Heart left ventricle (tissue), 16 donors: ENCODE data around the gene IL6ST. TPM values are rescaled to one million over a fixed set of nuclear protein-coding genes. Genes with fewer than 3 reads are reported as not detected.

Experiments used
- ATAC-seq, 4 donors: fragments of 200-7000 bp; cut with Tn5 transposase; one replicate each; pipeline ENCODE4 v1.9.1; 2020 to 2022; ENCODE audit warnings: moderate library complexity in 4 of 4, mild to moderate bottlenecking in 3 of 4, moderate number of reproducible peaks in 1 of 4
- DNase-seq, 5 donors: peaks; one replicate each; pipeline ENCODE4 v3.0.0-alpha.2; 2020
- H3K27ac ChIP-seq, 12 donors: fragments of 200-600 bp; sonication (generic) in 4 of 12; one replicate each; pipeline versions ENCODE4 v1.5.0 to v1.8.0; 2016 to 2022; ENCODE audit warnings: mild to moderate bottlenecking in 2 of 12
- H3K27me3 ChIP-seq, 9 donors: fragments of 200-600 bp; sonication (generic) in 2 of 9; one replicate each; pipeline versions ENCODE4 v1.5.1 to v1.8.0; 2016 to 2022; ENCODE audit warnings: mild to moderate bottlenecking in 3 of 9
- H3K36me3 ChIP-seq, 9 donors: fragments of 200-600 bp; sonication (generic) in 2 of 9; one replicate each; pipeline versions ENCODE4 v1.5.0 to v1.8.0; 2018 to 2022; ENCODE audit warnings: mild to moderate bottlenecking in 2 of 9
- H3K4me1 ChIP-seq, 12 donors: fragments of 200-600 bp; sonication (generic) in 4 of 12; one replicate each; pipeline versions ENCODE4 v1.5.0 to v1.8.0; 2016 to 2022; ENCODE audit warnings: mild to moderate bottlenecking in 3 of 12
- H3K4me3 ChIP-seq, 12 donors: fragments of 200-600 bp; sonication (generic) in 4 of 12; one replicate each; pipeline versions ENCODE4 v1.5.0 to v1.8.0; 2017 to 2022; ENCODE audit warnings: mild to moderate bottlenecking in 9 of 12, moderate library complexity in 4 of 12
- H3K9me3 ChIP-seq, 12 donors: fragments of 200-600 bp; sonication (generic) in 4 of 12; one replicate each; pipeline versions ENCODE4 v1.5.0 to v1.8.0; 2016 to 2022; ENCODE audit warnings: mild to moderate bottlenecking in 1 of 12
- POLR2A ChIP-seq, 2 donors: fragments of 450-650 bp; IDR thresholded peaks; one replicate each; pipeline ENCODE4 v1.6.1; 2017; ENCODE audit warnings: antibody characterized with exemption in 2 of 2, mild to moderate bottlenecking in 2 of 2, moderate library complexity in 2 of 2
- WGBS, 4 donors: extraction: QIAGEN DNeasy Blood & Tissue Kit in 2 of 4; methylation state at CpG; one replicate each; pipeline versions ENCODE4 v1.1.5 to v1.1.7; 2013 to 2018; 5-methylcytosine and 5-hydroxymethylcytosine counted together
- intact Hi-C, 10 donors: fragments of 100-400 bp; cut with DNase I; formaldehyde crosslinking; loops; one replicate each; pipeline versions ENCODE4 v1.11.1 to v1.14.2; 2022
- polyA plus RNA-seq, 2 donors: library from polyadenylated mRNA; stranded (reverse); fragments of 200-250 nt; gene quantifications; one replicate each; pipeline ENCODE4 v1.2.3, GENCODE V29; 2013
- total RNA-seq, 9 donors: library from RNA; depleted of rRNA in 2 of 9; stranded (reverse); fragments of >200 nt in 2 of 9; fragmentation: NEBNext Ultra II Directional in 3 of 9; extraction: Animal tissue kit (Norgen Biotek cat#: 25700) in 3 of 9; gene quantifications; one replicate each; pipeline versions ENCODE4 v1.1.0 to v1.2.4, GENCODE V29; 2016 to 2023
- TF ChIP-seq, protein P1 (sequence below), 12 donors: fragments of 200-600 bp; sonication (generic) in 4 of 12; IDR thresholded peaks; one replicate each; pipeline versions ENCODE4 v1.5.0 to v1.8.0; 2018 to 2022; ENCODE audit warnings: antibody characterized with exemption in 12 of 12, mild to moderate bottlenecking in 5 of 12
- donor health status: ischemic (EF 13 %, LVEDD 7.1; RV severe dilation, severe dysfunction).
- donor health status: healthy with polysubstance abuse.
- donor health status: DM: no; HTN: yes; CAD: no.
- donor health status: DM: no; HTN: no; CAD: no.
- donor health status: ischemic (EF 25% LVEDD 6.9; RV normal size, moderate dysfunction).
- donor health status: ischemic (EF 25% LVEDD 5.7; RV mildly dilated, moderate dysfunction).
- donor health status: healthy.
- donor health status: DM: yes; HTN: yes; CAD: no.
- donor health status: ischemic (EF 35%, LVEDD 5.7; RV mildly dilated, moderate dysfunction).
- donor health status: nonischemic (EF 11% LVEDD 7.7; RV severe dilation, severe dysfunction).
- donor health status: DM: yes; HTN: yes; CAD: no.
- donor health status: PGD.
- donor health status: ischemic (EF 29% LVEDD 5.4; RV normal size, mild dysfunction).
- donor health status: nonischemic (EF 23%, LVEDD 6.1; RV moderate dilation, normal function).

The IL6ST gene
- total and polyA plus RNA-seq, 11 donors, result 24.6 to 239 (median 152) TPM

DNA sequence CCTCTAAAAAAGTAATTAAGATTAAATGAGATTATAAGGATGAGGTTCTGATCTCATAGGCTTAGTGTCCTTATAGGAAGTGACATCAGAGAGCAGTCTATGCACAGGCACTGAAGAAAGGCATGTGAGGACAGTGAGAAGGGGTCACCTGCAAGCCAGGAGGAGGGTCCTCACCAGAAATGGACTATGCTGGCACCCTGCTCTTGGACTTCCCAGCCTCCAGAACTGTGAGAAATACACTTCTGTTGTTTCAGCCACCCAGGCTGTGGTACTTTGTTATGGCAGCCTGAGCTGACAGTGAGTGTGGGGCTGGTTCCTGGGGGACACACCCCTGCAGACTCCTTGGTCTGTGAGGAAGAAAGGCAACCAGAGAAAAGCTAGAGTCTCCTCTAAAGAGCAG, 34.7 kb upstream of the IL6ST start:
- TF ChIP-seq, protein P1, sequence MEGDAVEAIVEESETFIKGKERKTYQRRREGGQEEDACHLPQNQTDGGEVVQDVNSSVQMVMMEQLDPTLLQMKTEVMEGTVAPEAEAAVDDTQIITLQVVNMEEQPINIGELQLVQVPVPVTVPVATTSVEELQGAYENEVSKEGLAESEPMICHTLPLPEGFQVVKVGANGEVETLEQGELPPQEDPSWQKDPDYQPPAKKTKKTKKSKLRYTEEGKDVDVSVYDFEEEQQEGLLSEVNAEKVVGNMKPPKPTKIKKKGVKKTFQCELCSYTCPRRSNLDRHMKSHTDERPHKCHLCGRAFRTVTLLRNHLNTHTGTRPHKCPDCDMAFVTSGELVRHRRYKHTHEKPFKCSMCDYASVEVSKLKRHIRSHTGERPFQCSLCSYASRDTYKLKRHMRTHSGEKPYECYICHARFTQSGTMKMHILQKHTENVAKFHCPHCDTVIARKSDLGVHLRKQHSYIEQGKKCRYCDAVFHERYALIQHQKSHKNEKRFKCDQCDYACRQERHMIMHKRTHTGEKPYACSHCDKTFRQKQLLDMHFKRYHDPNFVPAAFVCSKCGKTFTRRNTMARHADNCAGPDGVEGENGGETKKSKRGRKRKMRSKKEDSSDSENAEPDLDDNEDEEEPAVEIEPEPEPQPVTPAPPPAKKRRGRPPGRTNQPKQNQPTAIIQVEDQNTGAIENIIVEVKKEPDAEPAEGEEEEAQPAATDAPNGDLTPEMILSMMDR (IDR thresholded peaks at IDR 0.05), result no peak
- no peak for TF ChIP-seq POLR2A (IDR thresholded peaks at IDR 0.05)
- ATAC-seq (no peak), DNase-seq (no peak)
- no peaks in the 10 kb centered on the region for H3K27me3 ChIP-seq
- peaks cover 0 to 4% (median 0%) of the 10 kb centered on the region in 12 donors for H3K4me1 ChIP-seq
- intact Hi-C loops, result no loop called here
- no peaks in the 10 kb centered on the region for H3K9me3 ChIP-seq
- no peaks in the 10 kb centered on the region for H3K36me3 ChIP-seq
- no peak overlapping the region for H3K27ac ChIP-seq
- H3K4me3 ChIP-seq, result no peak overlapping the region

GRCh38 chr5:56028708-56029107, 33.9 kb upstream of the IL6ST start:
- intact Hi-C loops, result no loop called here
- TF ChIP-seq, protein P1 (IDR thresholded peaks at IDR 0.05), result no peak
- no peak for TF ChIP-seq POLR2A (IDR thresholded peaks at IDR 0.05)
- H3K36me3 ChIP-seq, result no peaks in the 10 kb centered on the region
- peaks cover 0 to 4% (median 0%) of the 10 kb centered on the region in 12 donors for H3K4me1 ChIP-seq
- H3K27ac ChIP-seq, result no peak overlapping the region
- H3K9me3 ChIP-seq, result no peaks in the 10 kb centered on the region
- ATAC-seq (no peak), DNase-seq (no peak)
- no peak overlapping the region for H3K4me3 ChIP-seq
- H3K27me3 ChIP-seq, result no peaks in the 10 kb centered on the region
- 96 to 98% (median 96%) methylated on average over 6 of the region's 6 CpGs for WGBS, 4 donors

DNA sequence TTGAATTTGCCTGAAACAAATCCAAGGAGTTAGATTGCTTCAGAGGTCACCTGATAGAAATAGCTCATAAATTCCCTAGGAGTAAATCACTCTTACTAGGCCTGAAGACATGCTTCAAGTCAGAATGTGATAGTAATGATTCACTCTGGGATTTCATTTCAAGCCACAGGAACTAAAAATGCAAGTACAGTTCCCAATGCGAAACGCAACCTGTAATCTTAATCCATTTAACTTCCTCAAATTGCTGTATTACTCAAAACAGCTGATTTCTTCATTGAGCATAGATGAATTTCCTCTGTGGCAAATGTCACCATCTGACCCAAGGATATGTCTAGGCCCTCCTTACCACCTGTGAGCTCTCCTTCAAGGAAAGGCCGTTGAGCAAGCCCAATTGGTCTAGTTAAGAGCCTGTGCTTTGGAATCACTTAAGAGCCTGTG, 32.1 kb upstream of the IL6ST start:
- Histone ChIP-seq H3K9me3 (no peaks in the 10 kb centered on the region), H3K27me3 (no peaks in the 10 kb centered on the region), H3K4me1 (peaks cover 0 to 4% (median 0%) of the 10 kb centered on the region in 12 donors), H3K4me3 (no peak overlapping the region), H3K27ac (peak overlapping the region in 1 of 12 donors; percentile 28), H3K36me3 (no peaks in the 10 kb centered on the region)
- no peak for DNase-seq
- 37 to 77% (median 67%) methylated on average over 3 of the region's 3 CpGs for WGBS, 4 donors
- TF ChIP-seq, protein P1 (IDR thresholded peaks at IDR 0.05), result no peak
- TF ChIP-seq POLR2A (IDR thresholded peaks at IDR 0.05), result no peak
- no peak for ATAC-seq
- intact Hi-C loops, result no loop called here

DNA sequence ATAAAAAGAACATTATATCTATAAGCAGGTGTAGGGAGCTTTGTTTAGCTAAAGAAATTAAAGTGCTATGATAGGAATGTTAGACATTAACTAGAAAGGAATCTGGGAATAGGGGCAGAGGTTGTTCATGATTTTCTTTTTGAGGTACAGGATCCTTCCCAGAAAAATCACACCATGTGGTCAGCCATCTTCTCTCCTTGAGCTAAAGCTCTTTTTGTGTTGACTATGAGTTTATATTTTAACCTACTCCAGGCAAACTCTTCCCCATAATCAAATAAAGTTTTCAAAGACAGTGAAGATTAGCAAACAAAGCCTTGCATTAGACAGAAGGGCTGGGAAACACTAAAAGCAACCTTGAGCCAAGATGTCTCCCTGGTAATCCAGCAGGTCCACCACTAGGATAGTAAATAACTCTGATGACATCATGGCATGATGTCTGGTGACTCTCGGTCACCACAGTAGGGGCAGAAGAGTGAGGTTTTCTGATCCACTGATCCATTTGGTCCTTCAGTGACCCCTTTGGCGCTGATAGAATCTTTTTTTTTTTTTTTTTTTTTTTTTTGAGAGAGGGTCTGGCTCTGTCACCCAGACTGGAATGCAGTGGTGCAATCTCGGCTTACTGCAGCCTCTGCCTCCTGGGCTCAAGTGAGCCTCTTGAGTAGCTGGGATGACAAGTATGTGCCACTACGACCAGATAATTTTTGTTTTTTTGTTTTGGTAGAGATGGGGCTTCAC, 30.6 kb upstream of the IL6ST start:
- Histone ChIP-seq H3K4me3 (no peak overlapping the region), H3K36me3 (no peaks in the 10 kb centered on the region), H3K27me3 (no peaks in the 10 kb centered on the region), H3K27ac (no peak overlapping the region), H3K4me1 (peaks cover 0 to 4% (median 0%) of the 10 kb centered on the region in 12 donors), H3K9me3 (no peaks in the 10 kb centered on the region)
- no peak for DNase-seq
- WGBS, 4 donors, result 85 to 90% (median 86%) methylated on average over 4 of the region's 4 CpGs
- no peak for ATAC-seq
- TF ChIP-seq, protein P1 (IDR thresholded peaks at IDR 0.05), result no peak
- TF ChIP-seq POLR2A (IDR thresholded peaks at IDR 0.05), result no peak
- intact Hi-C loops, result no loop called here
